Naive thymus-derived CD8-positive, alpha-beta T cell (primary cell): Measurements from ENCODE around the gene PCARE. TPM values are rescaled to one million over a fixed set of nuclear protein-coding genes. Genes with fewer than 3 reads are reported as not detected.

Experiments used
- ATAC-seq, 2 donors: fragments of 150-1000 bp; cut with Tn5 transposase in 1 of 2; sonication (Bioruptor Pico), chemical (Tn5 transposase) in 1 of 2; 1 replicate in 1 of 2; 2 replicates in 1 of 2; pipeline ENCODE4 v1.10.0; 2021; ENCODE audit warnings: mild to moderate bottlenecking in 2 of 2, moderate library complexity in 2 of 2
- POLR2A ChIA-PET: fragments of 350-600 bp; sonication (Branson Sonifier 250); formaldehyde crosslinking; loops from one replicate; lab custom pipeline; 2021; ENCODE audit warnings: antibody characterized with exemption; lab: Charles Lee
- DNase-seq, 10 donors: peaks; one replicate each; pipeline versions ENCODE4 v3.0.0 to v3.0.0-alpha.2; 2020 to 2022
- H3K27ac Mint-ChIP-seq, 10 donors: one replicate each; pipeline ENCODE4 v1.8.0; 2020 to 2022; ENCODE audit warnings: mild to moderate bottlenecking in 10 of 10, mixed read lengths in 10 of 10, moderate library complexity in 4 of 10, inconsistent platforms in 1 of 10
- H3K27me3 Mint-ChIP-seq, 5 donors: one replicate each; pipeline ENCODE4 v1.8.0; 2021 to 2022; ENCODE audit warnings: mixed read lengths in 5 of 5
- H3K36me3 Mint-ChIP-seq, 3 donors: one replicate each; pipeline ENCODE4 v1.8.0; 2020 to 2022; ENCODE audit warnings: mixed read lengths in 3 of 3, mild to moderate bottlenecking in 2 of 3, inconsistent platforms in 1 of 3
- H3K4me1 Mint-ChIP-seq, 4 donors: one replicate each; pipeline ENCODE4 v1.8.0; 2021 to 2022; ENCODE audit warnings: mixed read lengths in 4 of 4
- H3K4me3 Mint-ChIP-seq, 10 donors: one replicate each; pipeline ENCODE4 v1.8.0; 2020 to 2022; ENCODE audit warnings: mild to moderate bottlenecking in 10 of 10, mixed read lengths in 10 of 10, moderate library complexity in 6 of 10, inconsistent platforms in 1 of 10
- H3K9me3 Mint-ChIP-seq, 9 donors: one replicate each; pipeline ENCODE4 v1.8.0; 2020 to 2022; ENCODE audit warnings: mixed read lengths in 9 of 9, mild to moderate bottlenecking in 3 of 9, inconsistent platforms in 1 of 9, moderate library complexity in 1 of 9
- polyA plus RNA-seq, 3 donors: library from polyadenylated mRNA; unstranded; fragments of 300-500 nt; fragmentation: Illumina TruSeq; gene quantifications; one replicate each; pipeline ENCODE4 v1.2.3, GENCODE V29; 2021
- total RNA-seq, 8 experiments: library from RNA in 2 of 8; stranded (reverse) in 2 of 8; gene quantifications; one replicate each; pipeline ENCODE4 v1.2.3 and lab custom pipeline; 2021 to 2026

PCARE gene
- total and polyA plus RNA-seq, 5 experiments from 2014 or later = not detected

GRCh38 chr2:29084554-29084953 lies 10.2 kb upstream of the PCARE start:
- peaks cover 0 to 4% (median 0%) of the 10 kb centered on the region in 3 donors for H3K36me3 Mint-ChIP-seq
- H3K4me3 Mint-ChIP-seq = no peak overlapping the region
- no peak for ATAC-seq
- no peaks in the 10 kb centered on the region for H3K4me1 Mint-ChIP-seq
- H3K27me3 Mint-ChIP-seq = peaks cover 0 to 15% (median 2%) of the 10 kb centered on the region in 5 donors
- peaks cover 0 to 15% (median 0%) of the 10 kb centered on the region in 9 donors for H3K9me3 Mint-ChIP-seq
- POLR2A ChIA-PET = no interaction called here
- no peak for DNase-seq
- no peak overlapping the region for H3K27ac Mint-ChIP-seq

DNA sequence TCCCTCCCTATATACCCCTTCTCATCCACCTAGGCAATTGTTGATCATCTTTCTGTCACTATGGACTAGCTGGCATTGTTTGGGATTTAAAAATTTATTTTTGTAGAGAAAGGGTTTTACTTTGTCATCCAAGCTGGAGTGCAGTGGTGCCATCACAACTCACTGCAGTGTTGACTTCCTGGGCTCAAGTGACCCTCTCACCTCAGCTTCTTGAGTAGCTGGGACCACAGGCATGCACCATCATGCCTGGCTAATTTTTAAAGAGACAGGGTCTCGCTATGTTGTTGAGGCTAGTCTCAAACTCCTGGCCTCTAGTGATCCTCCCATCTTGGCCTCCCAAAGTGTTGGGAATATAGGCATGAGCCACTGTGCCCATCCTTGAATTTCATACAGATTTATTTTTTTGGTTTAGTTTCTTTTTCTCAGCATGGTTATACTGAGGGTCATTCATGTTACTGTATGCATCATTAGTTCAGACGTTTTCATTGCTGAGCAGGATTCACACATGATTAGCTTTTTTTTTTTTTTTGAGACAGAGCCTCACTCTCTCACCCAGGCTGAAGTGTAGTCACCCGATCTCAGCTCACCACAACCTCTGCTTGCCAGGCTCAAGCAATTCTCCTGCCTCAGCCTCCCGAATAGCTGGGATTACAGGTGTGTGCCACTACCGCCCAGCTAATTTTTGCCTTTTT lies 8.6 kb upstream of the PCARE start:
- H3K4me1 Mint-ChIP-seq = no peaks in the 10 kb centered on the region
- POLR2A ChIA-PET = no interaction called here
- DNase-seq (no peak), ATAC-seq (no peak)
- H3K4me3 Mint-ChIP-seq = no peak overlapping the region
- H3K36me3 Mint-ChIP-seq = peaks cover 0 to 9% (median 7%) of the 10 kb centered on the region in 3 donors
- peaks cover 0 to 26% (median 2%) of the 10 kb centered on the region in 9 donors for H3K9me3 Mint-ChIP-seq
- H3K27me3 Mint-ChIP-seq = peaks cover 0 to 6% (median 1%) of the 10 kb centered on the region in 5 donors
- H3K27ac Mint-ChIP-seq = no peak overlapping the region

- POLR2A ChIA-PET = interaction anchor here (0.9 kb wide), 1 partner anchor 16 kb away, joined by 3 read pairs; no protein-coding TSS in a partner anchor
Observed at GRCh38 chr2:29080886-29081743, 6.8 kb upstream of the PCARE start.

DNA sequence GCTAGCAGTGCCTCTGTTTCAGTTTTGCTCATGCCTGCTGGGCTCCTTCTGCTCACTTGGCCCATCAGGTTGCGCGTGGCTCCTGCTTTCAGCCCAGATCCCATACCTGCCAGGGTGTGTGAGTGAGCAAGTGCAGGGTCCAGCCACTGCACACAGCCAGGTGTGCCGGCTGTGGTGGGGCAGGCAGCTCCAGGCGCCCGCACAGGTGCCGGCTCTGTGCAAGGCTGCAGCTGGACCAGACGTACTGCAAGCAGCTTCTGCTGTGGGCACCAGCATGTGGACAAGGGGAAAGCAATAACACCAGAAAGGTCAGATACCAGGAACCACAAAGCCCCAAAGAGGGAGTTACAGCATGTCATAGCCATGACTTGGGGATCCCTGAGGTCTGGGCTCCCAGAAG lies 5.6 kb upstream of the PCARE start:
- Mint-ChIP-seq H3K4me1 (no peaks in the 10 kb centered on the region), H3K9me3 (peaks cover 0 to 30% (median 2%) of the 10 kb centered on the region in 9 donors), H3K4me3 (no peak overlapping the region), H3K27ac (no peak overlapping the region), H3K36me3 (peaks cover 0 to 14% (median 12%) of the 10 kb centered on the region in 3 donors), H3K27me3 (no peaks in the 10 kb centered on the region)
- ATAC-seq (no peak), DNase-seq (no peak)
- POLR2A ChIA-PET = no interaction called here

More at GRCh38 chr2:29080886-29081743, 6.8 kb upstream of the PCARE start:
- Mint-ChIP-seq H3K27ac (no peak overlapping the region), H3K9me3 (peaks cover 0 to 30% (median 2%) of the 10 kb centered on the region in 9 donors), H3K27me3 (no peaks in the 10 kb centered on the region), H3K4me1 (no peaks in the 10 kb centered on the region), H3K36me3 (peaks cover 0 to 14% (median 12%) of the 10 kb centered on the region in 3 donors), H3K4me3 (no peak overlapping the region)
- DNase-seq (no peak), ATAC-seq (no peak)

DNA sequence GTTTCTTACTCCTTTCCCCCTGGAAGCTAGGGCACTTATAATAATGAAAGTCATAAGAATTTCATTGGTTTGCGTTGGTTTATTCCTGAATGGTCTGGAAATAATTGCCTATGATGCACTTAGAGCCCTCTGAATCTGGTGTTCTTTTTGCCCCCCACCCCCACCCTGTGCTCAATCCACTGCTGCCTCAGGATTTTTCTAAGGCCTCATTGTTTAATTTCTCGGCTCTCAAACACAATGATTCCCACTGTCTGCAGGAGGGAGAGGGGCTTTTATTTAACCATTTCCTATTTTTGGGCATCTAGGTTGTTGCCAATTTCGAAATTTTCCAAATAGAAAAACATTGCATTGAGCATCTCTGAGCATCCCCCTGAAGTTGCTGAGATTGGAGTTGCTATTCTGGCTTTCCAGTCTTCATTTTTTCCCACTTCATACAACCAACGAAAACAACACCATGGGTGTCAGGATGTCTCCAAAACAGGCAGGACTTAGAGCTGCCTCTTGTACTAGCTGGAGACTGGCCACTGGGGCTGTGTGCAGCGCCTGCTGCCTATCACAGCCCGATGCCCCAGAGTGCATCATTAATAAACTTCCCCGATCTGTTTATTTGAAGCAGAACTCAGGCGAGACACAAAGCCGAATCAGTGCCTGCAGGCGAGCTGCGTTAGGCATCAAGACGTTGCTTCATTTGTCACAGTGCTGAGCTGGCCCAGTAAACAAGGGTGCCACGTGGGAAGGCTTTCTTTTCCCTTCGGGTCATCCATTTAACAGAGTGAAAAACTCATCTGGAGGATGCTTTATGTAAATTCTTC lies 1.8 kb upstream of the PCARE start:
- H3K4me3 Mint-ChIP-seq = no peak overlapping the region
- H3K27ac Mint-ChIP-seq = peak overlapping the region in 1 of 10 donors; percentile 1
- H3K27me3 Mint-ChIP-seq = no peaks in the 10 kb centered on the region
- ATAC-seq = no peak
- H3K36me3 Mint-ChIP-seq = peaks cover 0 to 14% (median 12%) of the 10 kb centered on the region in 3 donors
- peaks cover 0 to 27% (median 2%) of the 10 kb centered on the region in 9 donors for H3K9me3 Mint-ChIP-seq
- no peak for DNase-seq
- H3K4me1 Mint-ChIP-seq = no peaks in the 10 kb centered on the region
- POLR2A ChIA-PET = interaction anchor here (1.0 kb wide), 1 partner anchor 10 kb away, joined by 3 read pairs; no protein-coding TSS in a partner anchor

- POLR2A ChIA-PET = no interaction called here
- H3K27ac Mint-ChIP-seq = no peak overlapping the region
- peaks cover 0 to 8% (median 6%) of the 10 kb centered on the region in 3 donors for H3K36me3 Mint-ChIP-seq
- DNase-seq = no peak
- H3K4me3 Mint-ChIP-seq = no peak overlapping the region
- H3K27me3 Mint-ChIP-seq = peaks cover 0 to 2% (median 0%) of the 10 kb centered on the region in 5 donors
- no peaks in the 10 kb centered on the region for H3K4me1 Mint-ChIP-seq
- peaks cover 0 to 10% (median 0%) of the 10 kb centered on the region in 9 donors for H3K9me3 Mint-ChIP-seq
- ATAC-seq = no peak
Observed at GRCh38 chr2:29073933-29074332, 390 bp downstream of the PCARE start.

DNA sequence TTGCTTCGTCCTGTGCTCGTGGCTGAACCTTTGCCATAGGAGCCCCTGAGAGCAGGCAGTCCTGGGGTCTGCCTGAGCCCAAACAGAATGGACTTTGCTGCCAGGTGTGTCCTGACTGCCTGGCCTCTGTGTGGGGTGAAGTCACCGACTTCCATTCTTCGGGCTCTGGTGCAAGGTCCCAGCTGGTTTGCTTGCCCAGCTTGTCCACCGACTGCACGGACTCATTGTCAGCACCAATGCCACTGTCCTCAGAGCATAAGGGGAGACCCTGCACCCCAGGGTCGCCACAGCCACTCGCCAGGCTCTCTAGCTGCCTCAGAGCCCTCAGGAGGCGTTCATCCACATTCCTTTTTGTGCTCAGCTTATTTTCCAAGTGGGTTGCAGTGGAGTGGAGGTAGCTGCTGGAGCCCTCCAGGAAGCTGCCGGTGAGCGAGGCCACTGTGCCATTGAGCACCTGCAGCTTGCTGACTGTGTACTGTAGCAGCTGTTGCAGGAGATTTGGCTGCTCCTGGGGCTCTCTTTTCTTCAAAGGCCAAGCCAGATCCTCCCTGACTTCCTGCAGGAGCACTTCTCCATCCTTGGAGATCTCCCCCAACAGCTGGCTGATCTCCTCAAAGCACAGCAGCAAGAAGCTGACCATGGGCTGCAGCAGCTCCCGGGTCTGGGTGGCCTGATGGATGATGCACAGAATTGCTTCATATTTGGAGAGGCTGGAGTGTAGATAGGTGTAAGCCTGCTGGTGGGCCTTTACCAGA lies 1.2 kb downstream of the PCARE start:
- ATAC-seq (no peak), DNase-seq (no peak)
- Mint-ChIP-seq H3K9me3 (peaks cover 0 to 7% (median 0%) of the 10 kb centered on the region in 9 donors), H3K36me3 (peaks cover 0 to 7% (median 6%) of the 10 kb centered on the region in 3 donors), H3K27me3 (peaks cover 0 to 2% (median 0%) of the 10 kb centered on the region in 5 donors), H3K4me3 (no peak overlapping the region), H3K4me1 (no peaks in the 10 kb centered on the region), H3K27ac (peak overlapping the region in 1 of 10 donors; percentile 29)
- POLR2A ChIA-PET = no interaction called here

GRCh38 chr2:29072251-29072650 lies 2.1 kb downstream of the PCARE start:
- peaks cover 0 to 1% (median 0%) of the 10 kb centered on the region in 9 donors for H3K9me3 Mint-ChIP-seq
- H3K27ac Mint-ChIP-seq = no peak overlapping the region

GRCh38 chr2:29071032-29071975 lies 3.0 kb downstream of the PCARE start:
- POLR2A ChIA-PET = no interaction called here
- Mint-ChIP-seq H3K9me3 (no peaks in the 10 kb centered on the region), H3K4me1 (no peaks in the 10 kb centered on the region), H3K27ac (peak overlapping the region in 2 of 10 donors; percentile 35 to 51), H3K4me3 (no peak overlapping the region), H3K36me3 (no peaks in the 10 kb centered on the region), H3K27me3 (peaks cover 0 to 2% (median 0%) of the 10 kb centered on the region in 5 donors)
- DNase-seq (no peak), ATAC-seq (no peak)

More at GRCh38 chr2:29072251-29072650, 2.1 kb downstream of the PCARE start:
- DNase-seq (no peak), ATAC-seq (no peak)
- POLR2A ChIA-PET = no interaction called here
- H3K4me3 Mint-ChIP-seq = no peak overlapping the region
- peaks cover 0 to 2% (median 0%) of the 10 kb centered on the region in 5 donors for H3K27me3 Mint-ChIP-seq
- H3K36me3 Mint-ChIP-seq = no peaks in the 10 kb centered on the region
- H3K4me1 Mint-ChIP-seq = no peaks in the 10 kb centered on the region

GRCh38 chr2:29070526-29070925 lies 3.8 kb downstream of the PCARE start:
- no peak for ATAC-seq
- DNase-seq = no peak
- Mint-ChIP-seq H3K4me1 (no peaks in the 10 kb centered on the region), H3K27me3 (peaks cover 0 to 2% (median 0%) of the 10 kb centered on the region in 5 donors), H3K4me3 (no peak overlapping the region), H3K27ac (no peak overlapping the region), H3K36me3 (no peaks in the 10 kb centered on the region), H3K9me3 (no peaks in the 10 kb centered on the region)
- POLR2A ChIA-PET = no interaction called here

GRCh38 chr2:29068513-29068912 lies 5.8 kb downstream of the PCARE start:
- no peaks in the 10 kb centered on the region for H3K36me3 Mint-ChIP-seq
- no peaks in the 10 kb centered on the region for H3K9me3 Mint-ChIP-seq
- ATAC-seq (no peak), DNase-seq (no peak)
- H3K4me1 Mint-ChIP-seq = no peaks in the 10 kb centered on the region
- peaks cover 0 to 2% (median 0%) of the 10 kb centered on the region in 5 donors for H3K27me3 Mint-ChIP-seq
- no peak overlapping the region for H3K27ac Mint-ChIP-seq
- POLR2A ChIA-PET = no interaction called here
- no peak overlapping the region for H3K4me3 Mint-ChIP-seq
